GM12878 (cell line): Measurements from ENCODE around the gene DHX16. TPM values are rescaled to one million over a fixed set of nuclear protein-coding genes. Genes with fewer than 3 reads are reported as not detected.

Experiments
- BHLHE40 ChIP-seq, 2 experiments: fragments of 450-650 bp in 1 of 2; IDR thresholded peaks; 2 replicates each; pipeline ENCODE4 v1.6.1; 2011 to 2017; ENCODE audit warnings: low read depth in 2 of 2, borderline replicate concordance in 1 of 2, improper control_type of control experiment in 1 of 2, low read length in 1 of 2, mild to moderate bottlenecking in 1 of 2
- EZH2 ChIP-seq: IDR thresholded peaks from 2 replicates; pipeline ENCODE4 v1.6.1; 2012; ENCODE audit warnings: low read depth, mild to moderate bottlenecking, control low read depth, inconsistent platforms, low read length, borderline replicate concordance; ENCODE audit not compliant: control insufficient read depth
- GATAD2B ChIP-seq: fragments of 450-650 bp; conservative IDR thresholded peaks from 2 replicates; pipeline ENCODE4 v1.6.1; 2017; ENCODE audit warnings: low read depth, mild to moderate bottlenecking, moderate library complexity
- JUND ChIP-seq: IDR thresholded peaks from 2 replicates; pipeline ENCODE4 v1.6.1; 2012; ENCODE audit warnings: low read depth, mild to moderate bottlenecking, low read length, improper control_type of control experiment, moderate library complexity
- MTA3 ChIP-seq: IDR thresholded peaks from 2 replicates; pipeline ENCODE4 v1.6.1; 2012; ENCODE audit warnings: low read length, inconsistent platforms, borderline replicate concordance
- NBN ChIP-seq: fragments of 450-650 bp; IDR thresholded peaks from 2 replicates; pipeline ENCODE4 v1.6.1; 2016
- NR2C1 ChIP-seq: fragments of 450-650 bp; IDR thresholded peaks from 2 replicates; pipeline ENCODE4 v1.6.1; 2017; ENCODE audit warnings: antibody characterized with exemption, mild to moderate bottlenecking, moderate library complexity
- PAX5 ChIP-seq: IDR thresholded peaks from 2 replicates; pipeline ENCODE4 v1.6.1; 2011; ENCODE audit warnings: low read depth, low read length, borderline replicate concordance
- PRDM15 ChIP-seq: fragments of 450-650 bp; formaldehyde crosslinking; IDR thresholded peaks from 2 replicates; pipeline ENCODE4 v1.4.0; 2020; ENCODE audit warnings: mild to moderate bottlenecking, moderate library complexity
- RELB ChIP-seq: fragments of 450-650 bp; IDR thresholded peaks from 2 replicates; pipeline ENCODE4 v1.6.1; 2017; ENCODE audit warnings: low read depth, mild to moderate bottlenecking, moderate library complexity
- SIN3A ChIP-seq: IDR thresholded peaks from 2 replicates; pipeline ENCODE4 v1.6.1; 2012; ENCODE audit warnings: low read depth, low read length, improper control_type of control experiment
- SREBF2 ChIP-seq: IDR thresholded peaks from 2 replicates; pipeline ENCODE4 v1.6.1; 2012; ENCODE audit warnings: mild to moderate bottlenecking, low read length
- SUZ12 ChIP-seq: fragments of 200-600 bp; sonication (generic); IDR thresholded peaks from one replicate; pipeline ENCODE4 v1.6.1; 2018; ENCODE audit warnings: antibody characterized with exemption, mild to moderate bottlenecking; ENCODE audit not compliant: unreplicated experiment
- TAF1 ChIP-seq: IDR thresholded peaks from 2 replicates; pipeline ENCODE4 v1.6.1; 2011; ENCODE audit warnings: mild to moderate bottlenecking, low read depth, low read length, borderline replicate concordance
- TCF3 ChIP-seq: IDR thresholded peaks from 2 replicates; pipeline ENCODE4 v1.6.1; 2012; ENCODE audit warnings: low read depth, mild to moderate bottlenecking, low read length, borderline replicate concordance; ENCODE audit not compliant: insufficient read depth
- ZNF217 ChIP-seq: fragments of 450-650 bp; IDR thresholded peaks from 2 replicates; pipeline ENCODE4 v1.6.1; 2017; ENCODE audit warnings: antibody characterized with exemption, mild to moderate bottlenecking
- polyA plus RNA-seq, 11 experiments: library from polyadenylated mRNA; depleted of rRNA in 4 of 11; unstranded in 6 of 11; stranded (reverse) in 5 of 11; fragments of >200 nt; fragmentation: Nextera tagmentation in 4 of 11; fragmentation: Illumina TruSeq in 1 of 11; extraction: Ambion mirVana in 4 of 11; extraction: Trizol in 1 of 11; gene quantifications; 1 replicate in 1 of 11; 2 replicates in 10 of 11; pipeline versions ENCODE4 v1.2.1 to v1.2.3, GENCODE V29; 2011 to 2016; ENCODE audit warnings: inconsistent platforms in 2 of 11, missing spikeins in 2 of 11, low read depth in 1 of 11
- total RNA-seq, 4 experiments: library from RNA; depleted of rRNA in 3 of 4; stranded (reverse); fragments of >200 nt in 3 of 4; fragmentation: Illumina TruSeq in 1 of 4; extraction: Trizol in 1 of 4; gene quantifications; 2 replicates each; pipeline versions ENCODE4 v1.2.1 to v1.2.3, GENCODE V29; 2013 to 2021
- TF ChIP-seq, protein P1 (sequence below): fragments of 450-650 bp; formaldehyde crosslinking; IDR thresholded peaks from 2 replicates; pipeline ENCODE4 v1.5.0; 2022; ENCODE audit warnings: mild to moderate bottlenecking, missing genetic modification characterization
- TF ChIP-seq, protein P2 (sequence below): IDR thresholded peaks from 2 replicates; pipeline ENCODE4 v1.6.1; 2011; ENCODE audit warnings: borderline replicate concordance, low read depth, mild to moderate bottlenecking, moderate library complexity, low read length; ENCODE audit not compliant: insufficient read depth, poor library complexity, severe bottlenecking

The DHX16 gene
- total and polyA plus RNA-seq, 10 of the 15 experiments (the other 5 are each of a cell fraction or from before 2014, with no cell fraction given), result 10.1 to 41.4 (median 38.3) TPM

- TF ChIP-seq, protein P1, sequence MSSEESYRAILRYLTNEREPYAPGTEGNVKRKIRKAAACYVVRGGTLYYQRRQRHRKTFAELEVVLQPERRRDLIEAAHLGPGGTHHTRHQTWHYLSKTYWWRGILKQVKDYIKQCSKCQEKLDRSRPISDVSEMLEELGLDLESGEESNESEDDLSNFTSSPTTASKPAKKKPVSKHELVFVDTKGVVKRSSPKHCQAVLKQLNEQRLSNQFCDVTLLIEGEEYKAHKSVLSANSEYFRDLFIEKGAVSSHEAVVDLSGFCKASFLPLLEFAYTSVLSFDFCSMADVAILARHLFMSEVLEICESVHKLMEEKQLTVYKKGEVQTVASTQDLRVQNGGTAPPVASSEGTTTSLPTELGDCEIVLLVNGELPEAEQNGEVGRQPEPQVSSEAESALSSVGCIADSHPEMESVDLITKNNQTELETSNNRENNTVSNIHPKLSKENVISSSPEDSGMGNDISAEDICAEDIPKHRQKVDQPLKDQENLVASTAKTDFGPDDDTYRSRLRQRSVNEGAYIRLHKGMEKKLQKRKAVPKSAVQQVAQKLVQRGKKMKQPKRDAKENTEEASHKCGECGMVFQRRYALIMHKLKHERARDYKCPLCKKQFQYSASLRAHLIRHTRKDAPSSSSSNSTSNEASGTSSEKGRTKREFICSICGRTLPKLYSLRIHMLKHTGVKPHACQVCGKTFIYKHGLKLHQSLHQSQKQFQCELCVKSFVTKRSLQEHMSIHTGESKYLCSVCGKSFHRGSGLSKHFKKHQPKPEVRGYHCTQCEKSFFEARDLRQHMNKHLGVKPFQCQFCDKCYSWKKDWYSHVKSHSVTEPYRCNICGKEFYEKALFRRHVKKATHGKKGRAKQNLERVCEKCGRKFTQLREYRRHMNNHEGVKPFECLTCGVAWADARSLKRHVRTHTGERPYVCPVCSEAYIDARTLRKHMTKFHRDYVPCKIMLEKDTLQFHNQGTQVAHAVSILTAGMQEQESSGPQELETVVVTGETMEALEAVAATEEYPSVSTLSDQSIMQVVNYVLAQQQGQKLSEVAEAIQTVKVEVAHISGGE (CRISPR knock-in tag), result no peak
- TF ChIP-seq TAF1 (no peak), BHLHE40 (IDR thresholded peaks at IDR 0.05; ENCODE audit: borderline replicate concordance in 1 of 2, low read depth in 2 of 2, low read length in 1 of 2) (peak; percentile 60 to 82; a peak in 2 of 4 replicates), MTA3 (no peak), NBN (0 out of 2 replicates have a peak, but pooled peaks have one; percentile 87), JUND (no peak), NR2C1 (no peak), PRDM15 (CRISPR knock-in tag) (no peak), SREBF2 (no peak), PAX5 (0 out of 2 replicates have a peak, but pooled peaks have one; percentile 16), SUZ12 (no peak), SIN3A (0 out of 2 replicates have a peak, but pooled peaks have one; percentile 7), ZNF217 (no peak), EZH2 (no peak), RELB (peak; percentile 93), GATAD2B (0 out of 2 replicates have a peak, but pooled peaks have one; percentile 35), TCF3 (no peak)
- TF ChIP-seq, protein P2, sequence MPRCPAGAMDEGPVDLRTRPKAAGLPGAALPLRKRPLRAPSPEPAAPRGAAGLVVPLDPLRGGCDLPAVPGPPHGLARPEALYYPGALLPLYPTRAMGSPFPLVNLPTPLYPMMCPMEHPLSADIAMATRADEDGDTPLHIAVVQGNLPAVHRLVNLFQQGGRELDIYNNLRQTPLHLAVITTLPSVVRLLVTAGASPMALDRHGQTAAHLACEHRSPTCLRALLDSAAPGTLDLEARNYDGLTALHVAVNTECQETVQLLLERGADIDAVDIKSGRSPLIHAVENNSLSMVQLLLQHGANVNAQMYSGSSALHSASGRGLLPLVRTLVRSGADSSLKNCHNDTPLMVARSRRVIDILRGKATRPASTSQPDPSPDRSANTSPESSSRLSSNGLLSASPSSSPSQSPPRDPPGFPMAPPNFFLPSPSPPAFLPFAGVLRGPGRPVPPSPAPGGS, result peak; percentile 7
Measured at GRCh38 chr6:30690403-30691207, 17.8 kb upstream of the DHX16 start, which contains the start of gene NRM (continued).
